Prostate gland (tissue), 2 donors: Measurements from ENCODE around the gene EGR1.

Source experiments
- POLR2A ChIP-seq: fragments of 450-650 bp; IDR thresholded peaks from one replicate; pipeline ENCODE4 v1.6.1; 2016; ENCODE audit warnings: antibody characterized with exemption, mild to moderate bottlenecking
- POLR2AphosphoS5 ChIP-seq: sonication (generic); formaldehyde crosslinking; IDR thresholded peaks from one replicate; pipeline ENCODE4 v1.6.1; 2017; ENCODE audit warnings: antibody characterized with exemption
- TF ChIP-seq, protein P1 (sequence below), 4 experiments: fragments of 200-600 bp in 2 of 4; fragments of 450-650 bp in 2 of 4; sonication (generic) in 2 of 4; IDR thresholded peaks; 1 replicate in 3 of 4; 2 replicates in 1 of 4; pipeline ENCODE4 v1.5.1; 2016 to 2019; ENCODE audit warnings: antibody characterized with exemption in 4 of 4, mild to moderate bottlenecking in 2 of 4, moderate library complexity in 2 of 4

DNA sequence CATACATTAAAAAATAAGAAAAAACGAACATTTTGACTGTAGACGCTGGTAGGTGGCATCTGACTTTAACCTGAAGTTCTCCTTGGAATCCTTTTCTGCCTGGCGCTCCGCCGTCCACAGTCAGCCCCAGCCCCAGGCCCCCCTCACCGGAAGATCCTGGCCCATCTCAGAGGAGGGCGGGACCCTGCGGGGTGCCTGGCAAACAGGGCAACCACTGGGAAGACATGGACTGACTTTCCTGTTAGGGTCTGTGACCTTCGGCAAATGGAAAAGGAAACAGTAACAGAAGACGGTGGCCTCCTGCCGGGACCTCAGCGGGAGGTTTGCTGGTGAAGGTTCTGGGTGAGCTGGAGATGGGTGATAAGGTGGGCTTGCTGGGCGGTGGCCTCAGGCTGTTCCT is 11.7 kb upstream of the EGR1 start:
- TF ChIP-seq, protein P1, sequence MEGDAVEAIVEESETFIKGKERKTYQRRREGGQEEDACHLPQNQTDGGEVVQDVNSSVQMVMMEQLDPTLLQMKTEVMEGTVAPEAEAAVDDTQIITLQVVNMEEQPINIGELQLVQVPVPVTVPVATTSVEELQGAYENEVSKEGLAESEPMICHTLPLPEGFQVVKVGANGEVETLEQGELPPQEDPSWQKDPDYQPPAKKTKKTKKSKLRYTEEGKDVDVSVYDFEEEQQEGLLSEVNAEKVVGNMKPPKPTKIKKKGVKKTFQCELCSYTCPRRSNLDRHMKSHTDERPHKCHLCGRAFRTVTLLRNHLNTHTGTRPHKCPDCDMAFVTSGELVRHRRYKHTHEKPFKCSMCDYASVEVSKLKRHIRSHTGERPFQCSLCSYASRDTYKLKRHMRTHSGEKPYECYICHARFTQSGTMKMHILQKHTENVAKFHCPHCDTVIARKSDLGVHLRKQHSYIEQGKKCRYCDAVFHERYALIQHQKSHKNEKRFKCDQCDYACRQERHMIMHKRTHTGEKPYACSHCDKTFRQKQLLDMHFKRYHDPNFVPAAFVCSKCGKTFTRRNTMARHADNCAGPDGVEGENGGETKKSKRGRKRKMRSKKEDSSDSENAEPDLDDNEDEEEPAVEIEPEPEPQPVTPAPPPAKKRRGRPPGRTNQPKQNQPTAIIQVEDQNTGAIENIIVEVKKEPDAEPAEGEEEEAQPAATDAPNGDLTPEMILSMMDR (IDR thresholded peaks at IDR 0.05) = no peak
- TF ChIP-seq POLR2A (no peak), POLR2AphosphoS5 (no peak)
